HG03066 (cell line): ENCODE results near the gene TNFRSF13B.
"Not testable (repeated sequence)": the region's sequence is repeated elsewhere in the genome, so short reads cannot be mapped to it uniquely, and the experiment has no call there.

Experiments
- ATAC-seq: cut with Tn5 transposase; IDR thresholded peaks from one replicate; pipeline ENCODE4 v1.9.1; 2021; ENCODE audit warnings: low read depth; ENCODE audit not compliant: unreplicated experiment

TNFRSF13B gene

DNA sequence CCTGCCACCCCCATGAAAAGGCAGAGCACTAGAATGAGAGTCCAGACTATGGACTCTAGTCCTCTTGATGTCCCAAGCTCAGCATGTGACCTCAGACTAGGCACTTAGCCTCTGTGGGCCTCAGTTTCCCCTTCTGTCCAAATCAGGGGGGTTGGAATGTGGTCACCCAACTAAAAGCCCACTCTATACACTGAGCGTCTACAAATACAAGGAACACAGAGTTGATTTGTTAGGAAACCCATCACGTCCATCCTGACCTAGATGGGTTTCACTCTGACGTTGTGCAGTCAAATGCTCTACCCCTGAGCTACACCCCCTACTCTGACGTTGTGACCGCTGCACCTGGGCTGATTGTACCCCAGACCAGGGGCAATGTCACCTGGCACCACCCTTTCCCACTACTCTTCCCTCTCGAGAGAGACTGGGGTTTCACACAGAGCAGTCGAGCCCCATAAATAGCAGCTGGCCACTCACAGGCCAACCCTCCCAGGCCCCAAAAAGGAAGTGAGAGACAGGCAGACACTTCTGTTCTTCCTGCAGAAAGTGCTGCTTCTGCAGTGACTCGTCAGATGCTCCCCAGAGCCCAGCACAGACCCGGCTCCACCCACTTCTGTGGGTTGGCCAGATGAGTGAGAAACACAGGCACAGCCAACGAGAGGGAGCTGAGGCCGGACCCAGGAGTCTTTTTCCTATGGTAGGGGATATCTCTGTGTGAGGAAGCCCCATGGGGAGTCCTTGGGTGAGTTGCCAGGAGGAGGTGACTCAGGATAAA, 16.1 kb upstream of the TNFRSF13B start:
- ATAC-seq = peak; percentile 57

DNA sequence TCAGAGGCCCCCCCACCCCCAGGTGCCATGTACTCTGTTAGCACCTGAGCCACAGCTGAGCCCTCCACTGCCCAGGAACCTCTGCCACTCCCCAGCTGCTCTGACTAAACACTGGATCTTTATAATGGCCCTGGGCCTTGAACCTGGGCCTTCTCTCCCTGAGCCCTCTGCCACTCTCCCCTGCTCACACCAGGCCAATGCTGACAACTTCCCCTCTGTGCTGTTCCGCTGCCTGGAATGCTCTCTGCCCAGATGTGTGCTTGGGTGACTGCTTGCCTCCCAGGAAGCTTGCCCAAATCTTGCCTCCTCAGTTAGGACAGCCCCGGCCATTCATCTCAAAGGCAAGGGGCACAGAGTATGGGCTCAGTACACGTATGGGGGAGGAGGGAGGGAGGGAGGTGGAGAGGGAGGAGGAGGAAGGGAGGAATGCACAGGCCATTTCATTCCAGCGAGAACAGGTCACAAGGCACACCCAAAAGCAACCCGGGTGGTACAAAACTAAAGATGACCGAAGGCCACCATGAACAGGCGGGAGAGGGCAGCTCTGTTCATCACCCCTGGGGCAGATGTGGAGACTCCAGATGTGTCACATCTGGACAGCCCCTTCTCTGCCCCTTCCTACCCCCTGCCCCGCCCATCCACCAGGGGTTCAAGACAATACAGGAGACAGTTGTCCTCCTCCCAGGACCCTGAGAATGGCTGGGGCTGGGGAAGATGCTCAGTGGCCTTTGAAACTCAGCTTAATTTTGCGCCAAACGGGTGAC, 15.3 kb upstream of the TNFRSF13B start:
- ATAC-seq = no peak

DNA sequence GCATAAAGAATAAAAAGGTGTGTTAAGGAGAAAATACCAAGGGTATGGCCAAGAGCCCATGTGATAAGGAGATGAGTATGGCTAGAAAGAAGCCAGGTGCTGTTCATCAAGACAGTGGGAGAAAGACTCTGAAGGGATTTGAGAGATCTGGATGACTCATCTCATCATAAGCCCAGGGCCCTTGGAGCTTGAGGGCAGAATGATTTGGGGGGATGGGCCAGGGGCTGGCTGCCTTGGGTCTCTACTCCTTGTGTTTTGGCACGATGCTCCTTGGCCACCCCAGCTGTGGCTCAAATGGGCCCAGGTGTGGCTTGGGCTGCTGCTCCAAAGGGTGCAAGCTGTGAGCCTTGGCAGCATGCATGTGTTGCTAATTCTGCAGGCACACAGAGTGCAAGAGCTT, 14.5 kb upstream of the TNFRSF13B start:
- no peak for ATAC-seq

DNA sequence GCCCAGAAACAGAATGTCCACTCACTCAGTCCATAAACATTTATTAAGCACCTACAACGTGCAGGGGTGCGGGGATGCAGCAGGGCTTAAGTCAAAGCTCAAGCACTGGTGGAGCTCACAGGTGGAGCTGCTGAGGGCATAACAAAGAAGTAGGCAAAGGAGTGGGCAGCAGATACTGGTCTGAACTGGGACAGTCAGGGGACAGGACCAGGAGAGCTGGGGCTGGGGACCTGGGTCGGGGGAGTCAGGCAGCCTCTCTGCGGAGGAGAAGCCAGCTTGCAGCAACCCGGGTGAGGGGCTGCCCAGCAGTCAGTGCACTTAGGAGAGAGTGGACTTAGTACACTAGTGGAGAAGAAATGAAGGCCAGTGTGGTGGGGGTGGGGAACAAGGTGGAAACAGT, 10.0 kb upstream of the TNFRSF13B start:
- no peak for ATAC-seq

DNA sequence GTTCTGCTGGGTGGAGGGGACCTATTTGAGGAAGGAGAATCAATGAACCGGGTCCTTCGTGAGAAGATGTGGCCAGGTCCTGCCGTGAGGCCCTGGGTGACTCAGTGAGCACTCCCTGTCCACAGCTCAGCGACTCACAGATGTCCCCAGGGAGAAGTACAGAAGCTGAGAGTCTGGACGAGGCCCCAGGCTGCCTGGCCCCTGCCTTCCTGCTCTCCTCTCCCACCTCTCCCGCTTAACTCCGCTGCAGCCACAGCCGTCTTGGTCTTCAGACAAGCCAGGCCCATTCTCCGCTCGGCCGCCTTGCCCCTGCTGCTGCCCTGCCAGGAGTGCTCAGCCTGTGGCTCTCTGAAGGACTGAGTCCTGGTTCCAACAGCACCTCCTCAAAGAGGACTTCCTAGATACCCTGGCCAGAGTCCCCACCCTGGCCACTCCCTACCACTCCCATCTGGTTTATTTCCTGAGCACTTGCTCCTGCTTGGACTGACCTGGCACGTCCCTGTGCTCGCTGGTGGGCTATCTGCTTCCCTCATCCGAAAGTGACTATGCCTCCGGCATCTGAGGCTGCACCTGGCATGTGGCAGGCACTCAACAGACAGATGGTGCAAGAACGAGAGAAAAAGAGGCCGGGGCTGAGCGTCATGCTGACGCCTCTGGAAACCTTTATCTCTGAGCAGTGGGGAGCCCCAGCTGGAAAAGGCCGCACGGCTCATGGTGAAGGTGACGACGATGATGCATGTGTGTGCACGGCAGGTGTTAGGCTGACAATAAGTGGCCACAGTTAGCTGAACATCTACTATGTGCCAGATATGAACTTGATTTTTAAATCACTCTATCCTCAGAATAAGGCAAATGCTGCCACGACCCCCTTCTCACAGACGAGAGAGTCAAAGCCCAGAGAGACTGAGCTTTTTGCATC, 9.2 kb upstream of the TNFRSF13B start:
- ATAC-seq = peak; percentile 51

DNA sequence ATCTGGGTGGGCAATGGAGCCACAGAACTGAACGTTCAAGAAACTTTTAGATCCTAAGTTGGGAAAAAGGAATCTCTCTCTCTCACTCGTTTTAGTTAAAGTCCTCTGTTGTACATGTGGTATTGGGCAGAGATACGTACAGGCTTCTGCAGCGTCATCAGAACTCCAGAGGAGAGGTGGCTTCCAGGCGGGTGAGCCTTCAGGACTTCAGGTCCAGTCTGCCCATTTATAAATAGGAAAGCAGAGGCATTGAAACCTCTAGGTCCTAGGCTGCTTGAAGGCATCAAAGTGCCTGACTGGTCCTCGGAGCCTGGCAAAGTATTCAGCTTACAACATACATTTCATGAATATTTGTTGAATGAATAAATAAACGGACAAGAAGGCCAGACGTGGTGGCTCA, 8.1 kb upstream of the TNFRSF13B start:
- no peak for ATAC-seq

DNA sequence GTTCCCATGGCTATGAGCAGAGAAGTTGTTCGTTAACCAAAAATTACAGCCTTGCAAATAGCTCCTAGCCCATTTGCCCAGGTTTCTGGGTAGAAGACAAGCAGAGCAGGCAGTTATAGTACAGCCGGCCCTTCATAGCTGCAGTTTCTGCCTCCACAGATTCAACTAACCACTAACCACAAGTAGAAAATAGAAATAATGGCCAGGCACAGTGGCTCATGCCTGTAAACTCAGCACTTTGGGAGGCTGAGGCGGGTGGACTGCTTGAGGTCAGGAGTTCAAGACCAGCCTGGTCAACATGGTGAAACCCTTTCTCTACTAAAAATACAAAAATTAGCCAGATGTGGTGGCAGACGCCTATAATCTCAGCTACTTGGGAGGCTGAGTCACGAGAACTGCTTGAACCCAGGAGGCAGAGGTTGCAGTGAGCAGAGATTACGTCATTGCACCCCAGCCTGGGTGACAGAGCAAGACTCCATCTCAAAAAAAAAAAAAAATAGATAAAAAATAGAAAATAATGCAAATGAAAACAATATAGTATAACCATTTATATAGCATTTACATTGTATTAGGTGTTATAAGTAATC, 7.4 kb upstream of the TNFRSF13B start:
- not testable (repeated sequence) for ATAC-seq

DNA sequence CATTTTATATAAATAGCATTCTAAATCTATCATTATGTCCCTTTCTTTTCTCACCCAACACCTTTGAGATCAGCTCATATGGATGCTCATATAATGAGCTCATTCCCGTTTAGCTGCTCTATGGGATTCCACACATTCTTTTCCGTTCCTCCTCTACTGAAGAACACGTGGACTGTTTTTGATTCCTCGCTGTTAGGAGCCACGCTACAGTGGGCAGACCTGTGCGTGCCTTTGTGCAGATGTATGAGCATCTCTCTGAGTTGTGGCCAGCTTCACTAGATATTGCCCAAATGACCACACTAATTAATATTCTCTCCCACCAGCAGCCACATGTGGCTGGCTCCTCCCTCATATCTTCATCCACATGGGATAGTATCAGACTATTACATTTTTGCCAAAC, 6.0 kb upstream of the TNFRSF13B start:
- ATAC-seq = no peak

DNA sequence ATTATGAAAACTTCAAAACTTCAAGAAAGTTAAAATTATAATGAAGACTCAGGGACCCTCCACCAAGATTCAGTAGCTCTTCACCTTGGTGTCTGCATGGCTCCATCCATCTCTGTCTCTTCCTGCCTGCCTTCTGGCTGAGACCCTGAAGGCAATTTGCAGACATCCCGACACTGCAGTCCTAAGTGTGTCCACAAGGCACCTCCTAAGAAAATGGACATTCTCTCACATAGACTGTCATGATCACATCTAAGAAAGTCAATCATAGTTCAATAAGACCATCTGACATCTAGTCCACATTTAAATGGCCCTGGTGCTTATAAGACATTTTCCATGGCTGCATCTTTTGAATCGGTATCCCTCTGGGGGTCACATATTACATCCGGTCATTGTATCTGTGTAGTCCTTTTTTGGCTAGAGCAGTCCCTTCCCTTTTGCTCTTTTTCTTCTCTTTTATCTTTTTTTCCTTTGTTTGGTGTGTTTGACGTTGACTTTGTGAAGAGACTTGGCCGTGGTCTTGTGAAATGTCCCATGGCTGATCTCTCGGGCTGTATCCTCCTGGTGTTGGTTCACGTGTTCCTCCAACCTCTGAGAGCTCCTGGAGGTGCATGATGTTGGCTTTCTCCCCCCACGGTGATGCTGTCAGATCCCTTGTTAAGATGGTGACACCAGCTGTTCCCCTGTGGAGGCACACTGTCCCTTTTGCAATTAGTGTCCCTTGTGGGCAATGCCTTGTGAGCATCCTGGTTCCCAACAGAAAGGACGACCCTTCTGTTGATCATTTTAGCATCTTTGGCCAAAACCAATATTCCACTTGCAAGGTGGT, 5.0 kb upstream of the TNFRSF13B start:
- ATAC-seq = no peak

DNA sequence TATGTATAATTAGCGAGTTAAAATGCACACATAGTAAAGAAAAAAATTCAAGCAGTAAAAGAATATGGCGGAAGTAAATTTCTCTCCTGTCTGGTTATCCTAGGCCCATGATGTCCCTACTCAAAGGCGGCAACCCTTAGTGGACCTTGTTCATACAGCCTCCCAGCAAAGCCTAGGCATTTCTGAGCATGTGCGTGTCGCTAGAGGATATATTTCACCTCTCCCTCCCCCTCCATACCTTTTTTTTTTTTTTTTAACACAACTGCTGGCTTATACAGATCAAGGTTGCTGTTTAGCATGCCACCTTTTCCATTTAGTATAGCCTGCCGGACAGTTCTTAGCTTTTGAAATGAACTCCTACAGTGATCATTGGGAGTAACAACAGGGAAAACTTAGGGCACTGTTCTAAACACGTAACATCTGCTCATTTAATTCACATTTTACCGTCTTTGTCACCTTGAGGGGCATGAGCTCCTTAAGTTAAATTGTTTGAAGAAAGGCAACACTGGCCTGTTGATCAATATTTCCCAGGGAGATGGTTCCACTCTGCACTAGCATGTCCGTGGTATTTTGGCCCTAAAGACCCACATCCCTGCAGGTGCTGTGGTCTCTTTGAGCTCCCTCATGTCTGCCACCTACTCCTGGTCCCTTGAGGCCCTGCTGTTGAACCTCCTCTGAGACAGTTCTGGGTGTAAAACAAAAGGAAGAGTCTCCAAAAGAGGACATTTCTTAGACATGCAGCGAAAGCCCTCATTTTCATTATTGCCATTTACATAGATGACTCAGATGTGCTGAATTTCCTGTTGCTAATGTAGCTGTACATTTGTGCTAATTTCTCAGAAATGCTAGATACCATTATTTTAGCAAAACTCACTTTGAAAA, 4.1 kb upstream of the TNFRSF13B start:
- no peak for ATAC-seq

DNA sequence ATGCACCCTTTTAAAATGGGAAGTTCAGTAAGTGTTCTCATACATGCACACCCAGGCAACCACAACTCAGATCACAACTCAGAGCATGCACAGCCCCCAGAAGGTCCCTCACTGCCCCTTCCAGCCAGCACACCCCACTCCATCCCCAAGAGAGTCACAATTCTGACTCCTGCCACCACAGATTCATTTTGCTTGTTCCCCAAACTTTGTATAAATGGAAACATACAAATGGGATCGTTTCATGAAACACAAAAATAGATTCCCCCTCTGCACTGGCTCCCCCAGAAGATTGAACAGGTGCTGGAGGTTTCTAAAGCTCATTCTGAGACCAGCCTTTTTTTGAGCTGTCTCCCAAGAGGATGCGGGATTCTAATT, 3.3 kb upstream of the TNFRSF13B start:
- no peak for ATAC-seq

DNA sequence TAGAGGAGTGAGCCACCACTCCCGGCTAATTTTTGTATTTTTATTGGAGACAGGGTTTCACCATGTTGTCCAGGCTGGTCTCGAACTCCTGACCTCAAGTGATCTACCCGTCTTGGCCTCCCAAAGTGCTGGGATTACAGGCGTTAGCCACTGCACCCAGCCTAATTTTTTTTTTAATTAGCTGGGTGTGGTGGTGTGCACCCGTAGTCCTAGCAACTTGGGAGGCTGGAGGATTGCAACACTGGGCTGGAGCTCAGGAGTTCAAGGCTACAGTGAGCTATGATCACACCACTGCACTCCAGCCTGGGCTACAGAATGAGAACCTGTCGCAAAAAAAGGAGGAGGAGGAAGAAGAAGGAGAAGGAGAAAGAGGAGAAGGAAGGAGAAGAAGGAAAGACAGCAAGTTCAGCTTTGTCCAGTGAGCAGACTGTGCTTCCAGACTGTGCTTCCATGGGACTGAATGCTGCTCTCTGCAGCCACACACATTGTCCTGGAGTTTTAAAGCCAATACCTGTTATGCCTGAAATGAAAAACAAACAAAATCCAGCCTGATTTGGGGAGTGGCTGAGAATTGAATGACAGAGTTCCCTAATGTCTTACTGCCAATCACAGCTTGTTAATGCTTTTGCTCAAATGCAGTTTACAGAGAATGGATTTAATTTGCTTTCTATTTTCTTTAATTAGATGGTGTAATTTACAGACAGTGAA, 2.8 kb upstream of the TNFRSF13B start:
- no peak for ATAC-seq

DNA sequence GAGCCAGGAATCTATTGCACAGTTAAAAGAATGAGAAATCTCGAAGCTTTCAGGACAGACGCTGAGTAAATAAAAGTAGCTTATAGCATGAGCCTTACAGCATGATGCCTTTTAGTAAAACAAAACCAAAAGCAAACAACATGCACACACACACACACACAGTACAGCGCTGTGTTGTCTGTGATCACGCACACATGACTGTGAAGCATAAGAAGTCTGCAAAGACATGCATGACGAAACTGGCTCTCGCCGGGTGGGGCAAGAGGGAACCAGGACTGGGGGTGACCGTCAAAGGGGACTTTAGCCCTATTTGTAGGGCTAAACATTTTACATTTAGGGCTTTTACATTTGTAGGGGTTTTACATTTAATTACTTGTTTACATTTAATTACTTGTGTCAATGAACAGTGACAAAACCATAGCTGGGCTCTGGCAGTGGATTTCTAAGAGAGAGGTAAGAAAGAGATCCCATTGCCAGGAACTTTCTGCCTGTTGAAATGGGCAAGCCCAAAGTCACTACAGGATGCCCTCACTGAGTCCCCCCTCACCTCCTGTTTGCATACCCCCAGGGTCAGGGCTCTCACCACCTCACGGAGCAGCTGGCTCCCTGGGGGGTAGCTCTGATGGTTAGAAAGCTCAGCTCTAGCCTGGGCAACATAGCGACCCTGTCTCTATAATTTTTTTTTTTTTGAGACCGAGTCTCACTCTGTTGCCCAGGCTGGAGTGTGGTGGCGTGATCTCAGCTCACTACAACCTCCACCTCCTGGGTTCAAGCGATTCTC, 2.0 kb upstream of the TNFRSF13B start:
- ATAC-seq = no peak

DNA sequence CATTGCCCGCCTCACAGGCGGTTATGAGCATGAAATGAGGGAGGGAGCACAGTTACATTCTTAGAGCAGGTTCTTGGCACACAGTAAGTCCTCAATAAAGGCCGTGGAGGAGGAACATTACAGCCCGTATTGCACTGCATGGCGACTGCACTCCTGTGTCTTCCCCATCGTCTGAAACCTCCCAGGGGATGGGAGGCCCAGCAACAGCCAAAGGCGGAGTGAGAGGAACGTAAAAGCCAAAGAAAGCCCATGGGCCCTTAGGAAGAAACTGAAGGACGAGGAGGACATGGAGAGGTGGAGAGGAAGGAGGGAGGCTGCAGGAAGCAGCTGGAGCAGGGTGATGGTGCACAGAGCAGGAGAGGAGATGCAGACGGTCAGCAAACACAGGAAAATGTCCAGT, 1.1 kb upstream of the TNFRSF13B start:
- ATAC-seq = not testable (repeated sequence)

DNA sequence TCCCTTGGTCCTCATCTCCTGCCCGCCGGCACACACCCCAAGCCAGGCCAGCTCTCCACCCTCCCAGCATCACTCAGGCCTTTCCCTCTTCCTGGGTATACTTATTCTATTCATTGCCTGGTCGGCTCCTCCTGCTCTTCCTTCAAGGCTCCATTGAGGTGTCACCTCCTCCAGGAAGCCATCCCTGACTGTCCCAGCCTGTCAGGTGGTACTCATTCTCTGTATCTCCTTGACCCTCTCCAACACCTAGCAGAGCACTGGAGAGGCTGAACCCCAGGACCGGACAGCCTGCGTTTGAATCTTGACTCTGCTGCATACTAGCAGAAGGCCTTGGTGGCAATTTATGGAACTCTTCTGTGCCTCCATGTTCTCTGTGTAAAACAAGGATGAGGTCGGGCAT, 428 bp upstream of the TNFRSF13B start:
- no peak for ATAC-seq

DNA sequence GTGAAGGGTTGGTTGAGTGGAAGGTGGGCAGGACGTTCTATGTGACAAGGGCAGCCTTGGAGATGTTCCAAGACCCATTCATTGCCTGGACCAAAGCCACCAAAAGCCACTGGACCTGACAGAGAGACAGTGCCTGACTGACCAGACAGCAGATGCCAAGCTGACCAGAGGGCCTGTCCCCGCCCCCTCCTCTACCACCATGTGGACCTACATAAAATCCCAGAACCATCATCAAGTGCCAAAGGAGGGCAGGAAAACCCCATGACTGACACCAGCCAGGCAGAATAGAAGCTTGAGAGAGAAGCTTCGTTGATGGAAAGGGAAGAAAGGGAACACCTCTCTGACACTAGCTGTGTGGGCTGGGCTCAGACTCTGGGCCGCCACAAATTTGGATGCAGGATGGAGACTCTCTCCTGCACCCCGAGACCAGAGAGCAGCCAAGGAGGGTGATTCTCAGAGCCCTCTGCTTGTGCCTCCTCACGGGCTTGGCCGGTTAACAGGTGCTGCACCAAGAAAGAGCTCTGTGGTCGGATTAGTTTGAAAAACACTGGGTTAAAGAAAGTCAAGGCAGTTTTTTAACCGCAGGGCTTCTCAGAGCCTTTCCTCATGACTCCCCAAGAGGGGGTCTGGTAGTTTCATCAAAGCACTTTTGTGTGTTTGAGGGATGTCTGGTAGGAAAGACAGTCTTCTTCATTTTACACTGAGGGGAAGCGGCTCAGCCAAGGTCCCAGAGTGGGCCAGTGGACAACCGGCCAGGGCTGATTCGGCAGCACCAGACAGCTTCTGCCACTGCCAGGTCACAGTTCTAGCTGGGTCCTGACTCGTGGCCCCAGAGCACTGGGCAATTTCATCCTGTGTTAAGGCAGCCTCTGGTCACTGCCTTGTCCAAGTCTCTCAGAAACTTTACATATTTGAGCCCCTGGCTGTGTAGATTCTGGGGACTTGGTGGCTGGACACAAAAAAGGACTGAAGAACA, 1.7 kb downstream of the TNFRSF13B start:
- no peak for ATAC-seq
